ENCODE data around the gene SCARF2.

DNA sequence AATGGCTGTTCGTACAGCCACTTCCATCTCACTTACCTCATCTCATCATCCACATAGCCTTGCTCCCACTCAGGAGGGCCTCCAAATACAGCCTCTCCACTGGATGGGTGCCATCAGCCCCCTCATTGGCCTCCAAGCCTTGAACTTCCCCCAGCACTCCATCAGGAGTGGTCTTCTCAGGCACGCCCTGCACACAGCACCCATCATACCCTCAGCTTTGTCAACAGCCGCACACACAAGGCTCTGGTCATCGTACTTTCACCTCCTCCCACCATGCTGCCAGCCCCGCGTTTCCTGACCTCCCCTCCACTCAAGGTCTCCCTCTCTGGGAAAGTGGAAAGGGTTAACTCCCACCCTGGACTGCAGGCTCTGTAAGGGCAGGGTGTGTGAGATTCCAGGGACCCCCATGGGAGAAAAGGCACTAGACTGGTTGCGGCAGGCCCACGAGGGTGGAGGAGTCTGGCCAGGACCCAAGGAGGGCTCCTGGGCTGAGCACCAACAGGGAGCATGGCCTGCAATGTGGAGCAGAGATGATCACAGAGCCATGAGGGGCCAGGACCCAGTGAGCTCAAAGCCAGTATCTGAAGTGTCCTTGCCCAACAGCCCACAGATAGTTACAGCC lies 21.0 kb upstream of the SCARF2 start:
- TF ChIP-seq POLR2AphosphoS5 (IDR thresholded peaks at IDR 0.05; ENCODE audit: low read depth, low read length) (no peak), SIN3A (IDR thresholded peaks at IDR 0.05; ENCODE audit: borderline replicate concordance, insufficient read depth, low read length) (no peak)
- TF ChIP-seq, protein P1, sequence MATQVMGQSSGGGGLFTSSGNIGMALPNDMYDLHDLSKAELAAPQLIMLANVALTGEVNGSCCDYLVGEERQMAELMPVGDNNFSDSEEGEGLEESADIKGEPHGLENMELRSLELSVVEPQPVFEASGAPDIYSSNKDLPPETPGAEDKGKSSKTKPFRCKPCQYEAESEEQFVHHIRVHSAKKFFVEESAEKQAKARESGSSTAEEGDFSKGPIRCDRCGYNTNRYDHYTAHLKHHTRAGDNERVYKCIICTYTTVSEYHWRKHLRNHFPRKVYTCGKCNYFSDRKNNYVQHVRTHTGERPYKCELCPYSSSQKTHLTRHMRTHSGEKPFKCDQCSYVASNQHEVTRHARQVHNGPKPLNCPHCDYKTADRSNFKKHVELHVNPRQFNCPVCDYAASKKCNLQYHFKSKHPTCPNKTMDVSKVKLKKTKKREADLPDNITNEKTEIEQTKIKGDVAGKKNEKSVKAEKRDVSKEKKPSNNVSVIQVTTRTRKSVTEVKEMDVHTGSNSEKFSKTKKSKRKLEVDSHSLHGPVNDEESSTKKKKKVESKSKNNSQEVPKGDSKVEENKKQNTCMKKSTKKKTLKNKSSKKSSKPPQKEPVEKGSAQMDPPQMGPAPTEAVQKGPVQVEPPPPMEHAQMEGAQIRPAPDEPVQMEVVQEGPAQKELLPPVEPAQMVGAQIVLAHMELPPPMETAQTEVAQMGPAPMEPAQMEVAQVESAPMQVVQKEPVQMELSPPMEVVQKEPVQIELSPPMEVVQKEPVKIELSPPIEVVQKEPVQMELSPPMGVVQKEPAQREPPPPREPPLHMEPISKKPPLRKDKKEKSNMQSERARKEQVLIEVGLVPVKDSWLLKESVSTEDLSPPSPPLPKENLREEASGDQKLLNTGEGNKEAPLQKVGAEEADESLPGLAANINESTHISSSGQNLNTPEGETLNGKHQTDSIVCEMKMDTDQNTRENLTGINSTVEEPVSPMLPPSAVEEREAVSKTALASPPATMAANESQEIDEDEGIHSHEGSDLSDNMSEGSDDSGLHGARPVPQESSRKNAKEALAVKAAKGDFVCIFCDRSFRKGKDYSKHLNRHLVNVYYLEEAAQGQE (IDR thresholded peaks at IDR 0.05; ENCODE audit: insufficient read depth in 1 of 2, low read depth in 2 of 2, low read length in 2 of 2) = no peak
